Measurements from ENCODE around the gene B3GNT8.

- no peak for TF ChIP-seq CTCF (IDR thresholded peaks at IDR 0.05)
- no peak for TF ChIP-seq POLR2A (IDR thresholded peaks at IDR 0.05)
- TF ChIP-seq EP300 (IDR thresholded peaks at IDR 0.05) = no peak
Measured at GRCh38 chr19:41435936-41436673, 8.9 kb upstream of the B3GNT8 start.
